ENCODE measurements around the gene SLC35F3.

Gene SLC35F3

GRCh38 chr1:234108921-234109320, 204.4 kb downstream of the SLC35F3 start:
- Histone ChIP-seq H3K4me2 (ENCODE audit: low read length) (no peak overlapping the region), H3F3A (ENCODE audit: control insufficient read depth, insufficient read depth) (no peaks in the 10 kb centered on the region), H3K27ac (ENCODE audit: low read depth, low read length) (no peak overlapping the region), H3K4me3 (ENCODE audit: low read length) (no peak overlapping the region), H4K20me1 (ENCODE audit: control insufficient read depth, insufficient read depth, low read depth, low read length) (no peaks in the 10 kb centered on the region), H3K27me3 (ENCODE audit: control insufficient read depth, low read length) (no peaks in the 10 kb centered on the region), H3K4me1 (ENCODE audit: control insufficient read depth, low read length) (no peaks in the 10 kb centered on the region), H3K79me2 (ENCODE audit: control insufficient read depth, low read length) (no peaks in the 10 kb centered on the region), H3K9me2 (replicated peaks; ENCODE audit: control insufficient read depth, low read length) (no peaks in the 10 kb centered on the region), H3K9me3 (ENCODE audit: control insufficient read depth, insufficient read depth, low read length) (no peaks in the 10 kb centered on the region), H3K36me3 (ENCODE audit: control insufficient read depth, low read length) (no peaks in the 10 kb centered on the region)
- TF ChIP-seq EZH2phosphoT487 (IDR thresholded peaks at IDR 0.05; ENCODE audit: borderline replicate concordance, low read length) (no peak), CTCF (IDR thresholded peaks at IDR 0.05; ENCODE audit: low read depth, low read length, poor library complexity, severe bottlenecking) (no peak)

GRCh38 chr1:234109840-234110239, 205.4 kb downstream of the SLC35F3 start:
- H3K9me2 ChIP-seq (replicated peaks; ENCODE audit: control insufficient read depth, low read length), result no peaks in the 10 kb centered on the region
- H3K27ac ChIP-seq (ENCODE audit: low read depth, low read length), result no peak overlapping the region
- no peak overlapping the region for H3K4me2 ChIP-seq (ENCODE audit: low read length)
- no peaks in the 10 kb centered on the region for H3K79me2 ChIP-seq (ENCODE audit: control insufficient read depth, low read length)
- no peak overlapping the region for H3K4me3 ChIP-seq (ENCODE audit: low read length)
- no peaks in the 10 kb centered on the region for H3K4me1 ChIP-seq (ENCODE audit: control insufficient read depth, low read length)
- H4K20me1 ChIP-seq (ENCODE audit: control insufficient read depth, insufficient read depth, low read depth, low read length), result no peaks in the 10 kb centered on the region
- TF ChIP-seq EZH2phosphoT487 (IDR thresholded peaks at IDR 0.05; ENCODE audit: borderline replicate concordance, low read length) (no peak), CTCF (IDR thresholded peaks at IDR 0.05; ENCODE audit: low read depth, low read length, poor library complexity, severe bottlenecking) (no peak)
- no peaks in the 10 kb centered on the region for H3F3A ChIP-seq (ENCODE audit: control insufficient read depth, insufficient read depth)
- no peaks in the 10 kb centered on the region for H3K27me3 ChIP-seq (ENCODE audit: control insufficient read depth, low read length)
- H3K9me3 ChIP-seq (ENCODE audit: control insufficient read depth, insufficient read depth, low read length), result no peaks in the 10 kb centered on the region
- H3K36me3 ChIP-seq (ENCODE audit: control insufficient read depth, low read length), result no peaks in the 10 kb centered on the region

GRCh38 chr1:234111458-234112142, 207.1 kb downstream of the SLC35F3 start:
- H3K9me2 ChIP-seq (replicated peaks; ENCODE audit: control insufficient read depth, low read length), result no peaks in the 10 kb centered on the region
- no peak overlapping the region for H3K4me3 ChIP-seq (ENCODE audit: low read length)
- no peaks in the 10 kb centered on the region for H3K9me3 ChIP-seq (ENCODE audit: control insufficient read depth, insufficient read depth, low read length)
- H4K20me1 ChIP-seq (ENCODE audit: control insufficient read depth, insufficient read depth, low read depth, low read length), result no peaks in the 10 kb centered on the region
- no peak overlapping the region for H3K4me2 ChIP-seq (ENCODE audit: low read length)
- TF ChIP-seq EZH2phosphoT487 (IDR thresholded peaks at IDR 0.05; ENCODE audit: borderline replicate concordance, low read length) (no peak), CTCF (IDR thresholded peaks at IDR 0.05; ENCODE audit: low read depth, low read length, poor library complexity, severe bottlenecking) (no peak)
- H3K27me3 ChIP-seq (ENCODE audit: control insufficient read depth, low read length), result peaks cover 8% of the 10 kb centered on the region
- H3K79me2 ChIP-seq (ENCODE audit: control insufficient read depth, low read length), result no peaks in the 10 kb centered on the region
- no peaks in the 10 kb centered on the region for H3F3A ChIP-seq (ENCODE audit: control insufficient read depth, insufficient read depth)
- no peaks in the 10 kb centered on the region for H3K36me3 ChIP-seq (ENCODE audit: control insufficient read depth, low read length)
- no peaks in the 10 kb centered on the region for H3K4me1 ChIP-seq (ENCODE audit: control insufficient read depth, low read length)
- H3K27ac ChIP-seq (ENCODE audit: low read depth, low read length), result no peak overlapping the region
